ENCODE data around the gene SLC13A4.

DNA sequence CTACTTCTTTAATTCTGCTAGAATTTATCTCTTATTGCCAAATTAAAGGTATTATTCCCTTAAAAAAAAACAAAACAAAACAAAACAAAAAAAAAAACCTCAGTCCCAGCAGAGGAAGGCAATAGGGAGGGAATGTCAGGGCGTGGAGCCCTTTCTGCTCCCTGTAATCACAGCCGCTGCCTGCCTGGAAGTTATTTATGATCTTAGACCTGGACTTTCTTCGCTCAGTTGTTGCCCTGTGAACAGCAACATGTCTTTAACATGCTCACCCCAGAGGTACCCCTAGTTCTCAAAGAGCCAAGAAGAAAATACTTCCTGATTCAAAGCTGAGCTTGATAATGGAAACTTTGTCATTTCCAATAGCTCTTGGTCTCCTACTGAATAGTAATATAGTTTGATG is 12.9 kb upstream of the SLC13A4 start:
- TF ChIP-seq, protein P1, sequence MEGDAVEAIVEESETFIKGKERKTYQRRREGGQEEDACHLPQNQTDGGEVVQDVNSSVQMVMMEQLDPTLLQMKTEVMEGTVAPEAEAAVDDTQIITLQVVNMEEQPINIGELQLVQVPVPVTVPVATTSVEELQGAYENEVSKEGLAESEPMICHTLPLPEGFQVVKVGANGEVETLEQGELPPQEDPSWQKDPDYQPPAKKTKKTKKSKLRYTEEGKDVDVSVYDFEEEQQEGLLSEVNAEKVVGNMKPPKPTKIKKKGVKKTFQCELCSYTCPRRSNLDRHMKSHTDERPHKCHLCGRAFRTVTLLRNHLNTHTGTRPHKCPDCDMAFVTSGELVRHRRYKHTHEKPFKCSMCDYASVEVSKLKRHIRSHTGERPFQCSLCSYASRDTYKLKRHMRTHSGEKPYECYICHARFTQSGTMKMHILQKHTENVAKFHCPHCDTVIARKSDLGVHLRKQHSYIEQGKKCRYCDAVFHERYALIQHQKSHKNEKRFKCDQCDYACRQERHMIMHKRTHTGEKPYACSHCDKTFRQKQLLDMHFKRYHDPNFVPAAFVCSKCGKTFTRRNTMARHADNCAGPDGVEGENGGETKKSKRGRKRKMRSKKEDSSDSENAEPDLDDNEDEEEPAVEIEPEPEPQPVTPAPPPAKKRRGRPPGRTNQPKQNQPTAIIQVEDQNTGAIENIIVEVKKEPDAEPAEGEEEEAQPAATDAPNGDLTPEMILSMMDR (IDR thresholded peaks at IDR 0.05): no peak
- no peak for TF ChIP-seq POLR2A (IDR thresholded peaks at IDR 0.05)

Measured in breast epithelium (tissue), 3 donors.